HG03045 (cell line): Measurements from ENCODE around the gene AKR1C1.
"Not testable (repeated sequence)": the region's sequence is repeated elsewhere in the genome, so short reads cannot be mapped to it uniquely, and the experiment has no call there.

Source experiments
- ATAC-seq: cut with Tn5 transposase; IDR thresholded peaks from one replicate; pipeline ENCODE4 v1.9.1; 2021; ENCODE audit warnings: mild to moderate bottlenecking, moderate library complexity; ENCODE audit not compliant: unreplicated experiment

Gene AKR1C1

DNA sequence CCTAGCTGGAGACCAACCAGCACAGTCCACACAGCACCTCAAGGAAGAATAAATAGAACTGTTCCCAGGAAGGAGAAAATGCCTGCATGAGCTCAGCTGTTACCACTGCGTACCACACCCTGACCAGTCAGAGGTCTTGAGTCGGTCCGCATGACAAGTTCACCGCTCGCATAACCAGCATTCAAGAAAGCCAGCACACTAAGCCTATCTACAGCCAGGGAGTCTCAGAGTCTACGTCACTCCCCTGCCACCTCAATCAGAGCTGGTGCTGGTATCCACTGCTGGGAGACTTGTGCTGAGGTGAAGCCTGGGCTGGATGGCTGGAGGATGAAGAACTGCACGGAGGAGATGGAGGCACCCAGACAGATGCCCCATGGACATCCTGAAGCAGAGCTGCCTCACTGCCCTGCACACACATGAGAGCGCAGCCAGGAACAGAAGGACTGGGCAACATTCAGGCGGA lies 19.6 kb downstream of the AKR1C1 start:
- no peak for ATAC-seq

DNA sequence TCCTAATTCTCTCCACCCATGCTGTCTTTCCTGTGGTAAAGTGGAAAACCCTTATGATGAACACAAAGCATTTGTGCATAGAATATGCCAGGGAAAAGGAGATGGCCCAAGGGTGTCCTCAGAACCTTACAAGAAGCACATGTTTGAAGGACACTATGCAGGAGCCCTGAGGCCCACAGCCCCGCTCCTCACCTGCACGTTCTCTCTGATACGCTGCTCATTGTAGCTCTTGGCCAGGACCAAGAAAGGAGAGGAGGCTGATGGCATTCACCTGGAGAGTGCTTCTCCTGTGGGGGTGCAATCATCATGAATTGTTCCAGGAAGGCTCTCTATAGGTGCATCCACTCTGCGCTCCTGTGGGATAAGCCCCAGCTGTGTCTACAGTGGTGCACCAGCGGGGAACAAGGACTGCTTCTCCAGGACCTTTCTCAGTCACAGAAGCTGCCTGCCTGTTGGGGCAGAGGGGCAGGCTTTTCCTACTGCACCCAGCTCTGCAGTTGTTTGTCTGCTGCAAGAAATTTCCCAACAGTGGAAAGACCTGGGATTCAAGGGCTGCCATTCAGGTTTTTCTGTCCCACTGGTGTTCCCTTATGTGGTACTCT lies 20.5 kb downstream of the AKR1C1 start:
- no peak for ATAC-seq

DNA sequence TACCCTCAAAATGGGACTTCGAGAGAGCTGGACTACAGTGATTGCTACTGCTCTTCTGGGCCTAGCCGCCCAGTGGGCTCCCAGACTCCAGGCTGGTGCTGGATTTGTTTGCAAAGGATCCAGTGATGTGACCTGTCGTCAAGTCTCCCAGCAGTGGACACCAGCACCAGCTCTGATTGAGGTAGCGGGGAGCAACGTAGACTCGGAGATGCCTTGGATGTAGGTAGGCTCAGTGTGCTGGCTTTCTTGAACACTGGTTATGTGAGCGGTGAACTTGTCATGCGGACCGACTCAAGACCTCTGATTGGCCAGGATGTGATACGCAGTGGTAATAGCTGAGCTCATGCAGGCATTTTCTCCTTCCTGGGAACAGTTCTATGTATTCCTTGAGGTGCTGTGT lies 21.0 kb downstream of the AKR1C1 start:
- ATAC-seq, result no peak

DNA sequence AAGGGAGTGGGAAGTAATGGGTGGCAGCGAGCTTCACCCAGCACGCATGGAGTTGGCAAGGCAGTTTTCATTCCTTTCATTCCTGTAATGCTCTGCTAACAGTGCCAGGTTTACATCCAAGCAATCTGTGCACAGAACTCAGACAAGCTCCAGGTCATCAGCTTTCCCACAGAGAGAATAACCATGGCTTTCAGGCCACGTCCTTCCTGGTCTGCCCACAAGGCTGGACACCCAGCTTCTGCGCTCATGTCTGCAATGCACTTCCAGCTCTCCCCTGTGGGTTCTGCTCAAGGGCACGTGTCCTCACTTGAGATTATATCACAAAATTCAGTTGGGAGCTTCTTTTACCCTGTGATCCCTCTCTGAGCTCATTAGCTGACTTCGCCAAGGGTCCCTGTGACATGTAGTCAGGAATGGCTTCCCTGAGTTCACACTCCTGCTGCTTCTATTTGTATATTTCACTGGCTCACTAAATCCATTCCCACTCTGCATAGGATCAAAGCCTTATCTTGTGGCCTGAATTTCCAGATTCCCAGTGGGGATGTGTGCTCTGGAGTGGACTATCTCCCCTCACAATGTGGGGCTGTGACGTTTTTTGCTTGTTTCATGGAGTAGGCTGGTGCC lies 21.9 kb downstream of the AKR1C1 start:
- ATAC-seq, result no peak

DNA sequence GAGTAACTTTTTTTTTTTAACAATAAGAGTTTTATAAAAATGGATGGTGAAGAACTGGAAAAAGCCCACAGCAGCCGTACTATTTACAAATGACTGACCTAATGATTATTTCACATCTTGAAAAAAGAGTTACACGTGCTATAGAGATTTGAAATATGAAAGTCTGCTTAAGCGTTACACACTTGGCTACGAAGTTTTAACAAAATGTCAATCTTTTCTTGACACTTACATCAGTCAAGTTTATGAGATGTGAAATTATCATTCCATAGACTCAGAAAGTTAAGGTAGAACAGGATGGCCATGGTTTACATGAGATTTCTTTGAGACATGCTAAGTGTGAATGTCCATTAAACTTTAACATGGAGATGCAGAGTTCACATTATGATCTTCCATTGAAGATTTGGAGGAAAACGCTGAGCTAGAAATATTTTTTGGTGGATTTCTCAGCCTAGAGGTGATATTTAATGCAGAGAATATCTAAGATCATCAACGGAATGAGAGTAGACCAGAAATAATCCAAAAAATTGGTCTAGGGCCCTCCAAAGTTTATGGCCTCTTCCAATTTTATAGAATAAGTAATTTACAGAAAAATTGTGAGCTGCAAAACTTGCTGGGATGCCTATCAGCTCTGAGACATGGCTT lies 24.9 kb downstream of the AKR1C1 start:
- not testable (repeated sequence) for ATAC-seq

DNA sequence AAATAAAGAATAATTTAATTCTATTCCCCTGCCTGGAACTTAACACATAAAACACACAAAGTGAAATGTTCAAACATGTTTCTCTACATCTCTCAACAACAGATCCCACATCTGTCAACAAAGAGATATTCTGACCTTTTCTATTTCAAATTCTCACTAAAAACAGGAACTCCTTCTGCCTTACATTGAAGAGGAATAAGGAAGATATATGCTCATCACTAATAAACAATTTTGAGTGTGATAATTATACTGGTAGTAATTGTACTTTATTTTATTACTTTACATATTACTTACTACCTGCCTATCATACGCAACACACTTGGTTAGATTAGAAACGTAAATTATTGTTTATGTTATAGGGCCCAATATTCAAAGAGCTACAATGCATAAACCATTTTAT lies 27.0 kb downstream of the AKR1C1 start:
- ATAC-seq, result no peak

DNA sequence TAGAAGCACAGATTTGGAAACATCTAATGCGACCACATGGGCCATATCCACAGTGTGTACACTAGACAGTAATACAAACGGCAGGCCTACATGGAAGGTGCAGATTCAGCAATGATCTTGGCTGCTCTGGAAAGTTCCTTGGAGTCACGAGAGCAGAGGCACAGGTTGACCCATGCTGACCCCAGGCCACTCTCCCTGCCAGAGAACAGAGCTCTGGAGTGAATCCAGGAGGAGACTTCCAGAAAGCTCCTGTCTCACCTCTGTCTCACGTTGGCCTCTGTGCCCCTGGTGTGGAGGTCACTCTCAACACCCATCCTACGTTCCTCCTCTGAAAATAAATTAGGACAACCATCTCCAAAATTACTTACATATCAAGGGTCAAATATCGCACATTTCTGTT lies 28.2 kb downstream of the AKR1C1 start:
- not testable (repeated sequence) for ATAC-seq

DNA sequence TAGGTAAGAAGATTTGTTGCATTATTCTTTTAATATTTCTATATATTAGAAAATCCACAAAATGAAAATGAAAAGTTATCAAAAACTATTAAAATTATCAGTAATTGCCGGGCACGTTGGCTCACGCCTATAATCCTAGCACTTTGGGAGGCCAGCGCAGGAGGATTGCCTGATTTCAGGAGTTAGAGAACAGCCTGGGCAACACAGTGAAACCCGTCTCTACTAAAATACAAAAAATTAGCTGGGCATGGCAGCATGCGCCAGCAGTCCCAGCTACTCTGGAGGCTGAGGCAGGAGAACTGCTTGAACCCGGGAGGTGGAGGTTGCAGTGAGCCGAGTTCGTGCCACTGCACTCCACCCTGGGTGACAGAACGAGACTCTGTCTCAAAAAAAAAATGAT lies 29.3 kb downstream of the AKR1C1 start:
- ATAC-seq, result not testable (repeated sequence)

DNA sequence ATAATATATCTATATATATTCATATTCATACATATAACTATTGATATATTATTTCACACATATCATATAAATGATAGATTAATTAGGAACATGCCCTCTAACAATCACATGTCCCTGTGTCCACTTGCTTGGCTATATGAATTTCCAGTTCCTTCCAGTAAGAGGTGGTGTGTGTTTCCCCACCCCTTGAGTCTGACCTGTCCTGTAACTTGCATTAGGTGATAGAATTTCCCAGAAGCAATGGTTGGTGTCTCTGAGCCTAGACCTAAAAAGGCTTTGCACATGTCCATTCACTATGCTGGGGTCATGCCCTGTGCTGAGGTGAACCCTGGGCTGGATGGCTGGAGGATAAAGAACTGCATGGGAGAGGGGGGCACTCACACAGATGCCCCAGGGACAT lies 31.0 kb downstream of the AKR1C1 start:
- not testable (repeated sequence) for ATAC-seq

DNA sequence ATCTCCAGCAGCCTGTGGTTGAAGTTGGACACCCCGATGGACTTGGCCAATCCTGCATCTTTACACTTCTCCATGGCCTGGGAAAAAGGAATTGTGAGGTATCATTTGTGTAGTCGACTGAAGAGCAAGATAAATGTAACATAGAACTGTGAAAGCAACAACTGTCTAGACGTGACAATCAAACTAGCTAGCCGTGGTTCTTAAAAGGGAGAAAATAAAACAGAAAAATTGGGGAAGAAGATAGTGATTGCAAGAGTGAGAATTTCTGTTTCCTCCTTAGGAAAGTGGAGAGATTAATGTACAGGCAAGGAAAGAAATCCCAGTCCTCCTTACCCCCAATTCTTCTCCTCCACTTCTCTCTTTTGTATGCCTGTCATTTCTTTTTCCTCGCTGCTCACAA lies 35.5 kb downstream of the AKR1C1 start:
- no peak for ATAC-seq

DNA sequence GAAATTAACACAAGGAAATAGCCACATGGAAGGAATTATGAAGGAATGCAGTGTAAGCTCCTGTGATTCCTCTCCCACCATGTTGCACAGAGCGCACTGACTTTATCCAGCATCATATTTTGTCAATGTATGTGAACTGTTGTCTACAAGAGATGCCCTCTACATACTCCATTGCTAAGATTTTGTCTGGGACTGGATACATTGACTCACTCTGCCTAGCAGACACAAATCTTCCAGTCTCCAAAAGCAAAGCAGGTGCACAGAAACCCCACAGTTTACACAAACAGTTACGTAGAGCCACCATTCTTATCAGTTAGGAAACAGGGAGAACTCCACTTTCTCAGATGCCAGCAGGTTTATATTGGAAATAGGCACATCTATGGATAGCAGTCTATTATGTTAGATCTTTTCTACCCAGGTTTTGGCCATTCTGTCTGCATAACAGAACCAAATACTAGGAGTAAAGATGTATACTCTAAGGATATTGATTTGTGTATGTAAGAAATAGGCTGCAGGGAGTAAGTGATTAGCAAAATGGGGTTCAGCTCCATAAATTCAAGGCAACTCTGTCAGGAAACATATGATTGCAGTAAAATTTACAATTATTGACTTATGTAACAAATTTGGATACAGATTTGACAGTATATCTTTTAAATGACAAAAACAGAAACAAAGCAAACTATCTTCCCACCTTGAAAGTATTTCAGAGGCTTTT lies 39.0 kb downstream of the AKR1C1 start:
- no peak for ATAC-seq

DNA sequence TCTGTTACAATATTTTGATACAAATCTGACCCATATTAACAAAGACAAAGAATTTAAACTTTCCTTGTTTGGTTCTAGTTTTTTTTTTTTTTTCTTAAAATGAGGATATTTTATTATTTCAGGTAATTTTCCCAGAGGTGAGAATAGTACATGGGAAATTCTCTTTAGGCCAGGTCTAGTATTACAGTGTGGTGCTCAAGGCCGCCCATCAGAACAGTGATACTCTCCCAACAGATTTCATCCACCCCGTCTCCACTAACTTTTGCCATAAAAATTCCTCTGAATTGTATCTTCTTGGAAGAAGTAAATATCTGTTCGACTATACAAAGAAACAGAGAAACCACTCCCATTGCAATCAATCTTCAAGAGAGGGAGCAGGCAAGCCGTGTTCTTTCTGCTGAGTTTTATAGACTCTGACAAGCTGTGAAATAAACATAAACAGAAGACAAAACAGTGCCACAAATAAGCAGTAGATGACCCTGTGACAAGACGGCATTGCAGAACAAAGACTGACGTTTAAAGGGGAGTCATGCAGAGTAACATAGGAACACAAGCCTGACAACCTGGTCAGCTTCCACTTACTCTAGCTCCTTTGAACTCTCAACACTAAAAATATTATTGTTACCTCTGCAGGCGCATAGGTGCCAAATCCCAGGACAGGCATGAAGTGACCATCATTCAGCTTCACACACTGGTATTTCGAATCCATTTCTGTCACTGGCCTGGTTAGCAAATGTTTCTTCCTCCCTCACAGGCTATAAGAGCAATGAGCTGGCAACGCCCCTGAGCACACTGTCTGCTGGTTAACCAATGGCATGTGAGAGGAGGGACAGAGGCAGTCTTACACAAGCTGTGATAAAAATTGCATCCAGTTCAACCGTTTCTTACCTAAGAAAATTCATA lies 40.2 kb downstream of the AKR1C1 start, which contains the start of gene AKR1C2:
Gene AKR1C2, minus strand, starts transcription at position 731 of the 903 bp plus-strand sequence. Its CDS starts 22 bp downstream, at position 709.
- ATAC-seq, result not testable (repeated sequence)

DNA sequence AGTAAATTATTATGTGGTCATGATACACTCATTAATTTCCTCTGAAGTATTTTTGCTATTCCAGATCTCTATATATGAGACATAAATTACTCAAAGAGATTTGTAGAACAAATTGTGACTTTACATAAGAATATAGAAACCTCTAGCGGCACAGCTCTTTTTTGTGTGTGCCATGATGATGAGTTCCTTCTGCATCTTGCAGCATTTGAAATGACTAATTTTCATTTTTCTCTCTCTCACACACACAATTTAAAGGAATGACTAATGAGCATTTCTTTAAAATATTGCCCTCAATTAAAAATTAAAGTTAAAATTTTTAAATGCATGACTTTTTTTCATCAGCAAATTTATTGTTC lies 40.8 kb downstream of the AKR1C1 start:
- not testable (repeated sequence) for ATAC-seq

DNA sequence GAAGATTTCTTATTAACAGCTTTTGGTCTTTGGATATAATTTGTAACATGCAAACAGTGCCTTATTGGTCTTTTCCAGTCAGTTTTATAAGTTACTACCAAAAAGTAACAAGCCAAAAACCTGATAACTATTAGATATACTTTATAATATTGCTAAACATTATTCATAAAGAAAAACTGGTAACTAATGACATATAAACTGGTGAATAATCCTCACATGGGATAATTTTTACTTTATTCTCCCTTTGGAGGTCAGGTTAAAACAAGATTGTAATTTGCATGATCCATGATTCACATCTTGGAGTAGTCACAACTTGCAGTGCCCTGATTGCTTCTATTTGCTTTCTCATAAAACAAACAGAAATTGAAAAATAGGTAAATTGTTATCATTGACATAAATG lies 41.3 kb downstream of the AKR1C1 start:
- not testable (repeated sequence) for ATAC-seq

DNA sequence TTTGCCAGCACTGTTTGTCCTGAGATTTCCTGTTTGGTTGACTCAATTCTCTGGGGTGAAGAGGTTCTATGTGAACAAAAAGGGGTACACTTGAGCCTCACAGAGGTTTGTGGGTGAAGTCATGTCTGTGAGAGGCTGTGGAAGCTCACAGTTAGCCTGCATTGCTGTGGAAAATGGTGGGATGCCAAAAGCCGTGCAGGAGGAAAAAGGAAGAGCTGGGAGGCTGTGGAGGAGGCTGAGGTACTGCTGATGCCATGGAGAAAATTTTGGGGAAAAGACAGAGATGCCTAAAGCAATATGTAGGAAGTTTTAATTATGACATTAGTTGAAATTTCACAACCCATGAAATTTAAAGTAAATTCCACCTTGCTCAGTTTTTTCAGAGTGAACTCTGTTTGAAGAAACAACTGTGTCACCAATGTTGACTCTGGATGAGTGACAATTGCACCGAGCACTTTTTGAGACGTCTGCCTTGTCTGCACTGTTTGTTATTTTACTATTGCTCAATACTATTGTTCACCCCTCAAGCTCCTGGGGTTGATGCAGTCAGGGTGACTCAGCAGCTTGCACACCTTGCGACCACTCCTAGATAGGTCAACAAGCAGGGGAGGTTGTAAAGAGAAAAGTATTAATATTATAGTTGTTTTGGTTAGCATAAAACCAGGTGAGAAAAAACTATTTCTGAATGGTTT lies 45.8 kb downstream of the AKR1C1 start:
- not testable (repeated sequence) for ATAC-seq

DNA sequence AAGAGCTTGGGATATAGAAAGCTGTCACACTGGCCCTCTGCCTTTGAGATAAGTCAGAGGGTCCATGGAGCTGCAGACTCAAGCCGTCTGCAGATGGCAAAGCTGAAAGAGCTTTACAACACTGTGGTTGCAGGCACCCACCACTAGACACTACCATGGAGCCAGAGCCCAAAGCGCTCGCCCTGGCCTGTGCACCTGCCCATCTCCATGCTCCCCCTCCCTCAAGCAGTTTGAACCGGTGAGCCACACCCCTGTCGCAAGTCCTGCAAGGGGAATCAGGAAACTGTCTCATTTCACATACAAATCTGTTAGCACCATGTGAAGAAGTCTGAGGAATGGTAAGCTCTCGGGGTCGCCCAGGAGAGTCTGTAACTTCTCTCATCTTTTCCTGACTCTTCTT lies 46.8 kb downstream of the AKR1C1 start:
- ATAC-seq, result not testable (repeated sequence)

DNA sequence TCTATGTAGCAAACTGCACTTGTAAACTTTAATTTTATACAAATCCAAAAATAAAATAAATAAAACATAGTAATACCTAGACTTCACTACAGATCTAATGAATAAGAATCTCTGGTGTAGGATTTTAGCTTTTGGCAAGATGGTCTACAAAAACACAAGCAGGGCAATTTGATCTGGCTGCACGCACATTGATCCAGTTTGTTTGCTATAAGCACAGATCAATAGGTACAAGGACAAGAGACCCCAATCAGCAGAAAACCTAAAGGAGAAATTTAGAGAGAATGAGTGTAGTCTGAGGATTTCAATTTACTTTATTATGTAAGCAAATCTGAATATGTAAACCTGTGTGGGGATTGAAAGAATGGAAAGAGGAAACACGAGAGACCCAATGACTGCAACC lies 48.2 kb downstream of the AKR1C1 start:
- not testable (repeated sequence) for ATAC-seq

DNA sequence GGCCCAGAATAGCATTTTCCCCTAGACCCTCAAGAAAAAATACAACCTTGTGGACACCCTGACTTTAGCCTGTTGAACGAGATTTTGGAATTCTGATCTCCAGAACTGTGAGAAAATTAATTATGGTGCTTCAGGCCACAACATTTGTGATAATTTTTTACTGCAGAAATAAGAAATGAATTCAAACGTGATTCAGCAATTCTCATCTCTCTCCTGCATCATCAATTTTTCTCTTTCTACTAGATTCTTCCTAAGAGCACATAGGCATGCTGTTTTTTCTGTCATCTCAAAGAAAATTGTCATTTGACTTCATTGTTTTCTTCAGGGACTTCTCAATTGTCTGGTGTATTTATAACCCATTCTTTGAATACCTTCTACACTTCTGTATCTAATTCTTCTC lies 49.4 kb downstream of the AKR1C1 start:
- ATAC-seq, result no peak

DNA sequence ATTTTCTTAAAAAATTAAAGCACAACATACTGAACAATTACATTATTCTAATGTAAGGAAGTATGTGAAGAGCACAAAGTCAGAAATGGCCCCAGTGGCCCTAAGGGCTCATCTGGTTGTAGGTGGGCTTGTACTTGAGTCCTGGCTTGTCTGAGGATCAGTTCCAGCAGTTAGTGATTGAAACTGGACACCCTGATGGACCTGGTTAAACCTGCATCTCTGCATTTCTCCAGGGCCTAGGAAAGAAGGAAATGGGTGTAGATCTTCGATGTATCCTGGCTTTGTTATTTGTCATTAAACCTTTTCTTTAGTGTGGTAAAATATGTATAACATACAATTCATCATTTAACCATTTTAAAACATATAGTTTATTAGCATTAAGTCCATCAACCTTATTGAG lies 50.2 kb downstream of the AKR1C1 start:
- no peak for ATAC-seq
